ENCODE results near the gene TRIM56. TPM values are rescaled to one million over a fixed set of nuclear protein-coding genes. Genes with fewer than 3 reads are reported as not detected.

The TRIM56 gene
- total and polyA plus RNA-seq, 2 of the 13 experiments (the other 11 are each of a cell fraction or from before 2014, with no cell fraction given), result 3.2 to 7.1 TPM

- TF ChIP-seq ZNF121 (CRISPR knock-in tag; IDR thresholded peaks at IDR 0.05) (no peak), BATF2 (CRISPR knock-in tag; IDR thresholded peaks at IDR 0.05) (0 out of 2 replicates have a peak, but pooled peaks have one; percentile 49), HNF1B (CRISPR knock-in tag; IDR thresholded peaks at IDR 0.05) (peak; percentile 21; the same call in 1 of the 2 replicates), MEF2D (CRISPR knock-in tag; IDR thresholded peaks at IDR 0.05) (no peak), ARNT (IDR thresholded peaks at IDR 0.05) (no peak), POLR2AphosphoS5 (IDR thresholded peaks at IDR 0.05; ENCODE audit: low read depth, low read length) (peak; percentile 57), FOSL1 (CRISPR knock-in tag; IDR thresholded peaks at IDR 0.05; ENCODE audit: borderline replicate concordance) (no peak), JARID2 (CRISPR knock-in tag; IDR thresholded peaks at IDR 0.05; ENCODE audit: insufficient replicate concordance) (no peak), ZNF20 (CRISPR knock-in tag; IDR thresholded peaks at IDR 0.05) (no peak), KMT2B (CRISPR knock-in tag; IDR thresholded peaks at IDR 0.05) (no peak), NFKB2 (CRISPR knock-in tag; IDR thresholded peaks at IDR 0.05; ENCODE audit: borderline replicate concordance) (peak; percentile 42; the same call in 1 of the 2 replicates), RARG (CRISPR knock-in tag; IDR thresholded peaks at IDR 0.05; ENCODE audit: low read depth) (no peak), ZNF512B (CRISPR knock-in tag; IDR thresholded peaks at IDR 0.05; ENCODE audit: borderline replicate concordance) (no peak), SIX1 (CRISPR knock-in tag; IDR thresholded peaks at IDR 0.05; ENCODE audit: borderline replicate concordance) (no peak), MED1 (CRISPR knock-in tag; IDR thresholded peaks at IDR 0.05) (peak; percentile 51; the same call in 1 of the 2 replicates), ZNF441 (CRISPR knock-in tag; IDR thresholded peaks at IDR 0.05; ENCODE audit: borderline replicate concordance) (no peak)
- TF ChIP-seq, protein P1, sequence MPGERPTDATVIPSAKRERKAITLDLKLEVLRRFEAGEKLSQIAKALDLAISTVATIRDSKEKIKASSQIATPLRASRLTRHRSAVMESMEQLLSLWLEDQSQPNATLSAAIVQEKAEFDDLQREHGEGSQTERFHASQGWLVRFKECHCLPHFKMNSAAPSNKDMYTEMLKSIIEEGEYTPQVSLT (CRISPR knock-in tag; IDR thresholded peaks at IDR 0.05; ENCODE audit: borderline replicate concordance, low read depth), result no peak
- TF ChIP-seq, protein P2, sequence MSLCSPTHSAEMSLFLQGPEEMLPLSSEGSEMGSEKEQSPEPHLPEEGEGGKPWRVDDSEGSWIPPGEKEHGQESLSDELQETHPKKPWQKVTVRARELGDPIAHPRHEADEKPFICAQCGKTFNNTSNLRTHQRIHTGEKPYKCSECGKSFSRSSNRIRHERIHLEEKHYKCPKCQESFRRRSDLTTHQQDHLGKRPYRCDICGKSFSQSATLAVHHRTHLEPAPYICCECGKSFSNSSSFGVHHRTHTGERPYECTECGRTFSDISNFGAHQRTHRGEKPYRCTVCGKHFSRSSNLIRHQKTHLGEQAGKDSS (CRISPR knock-in tag; IDR thresholded peaks at IDR 0.05; ENCODE audit: borderline replicate concordance, low read depth), result 0 out of 2 replicates have a peak, but pooled peaks have one; percentile 31
Measured at GRCh38 chr7:101133621-101134398, 48.5 kb downstream of the TRIM56 start (continued).
